ENCODE data around the gene CNNM4.

CNNM4 gene

GRCh38 chr2:96838345-96839292, 77.9 kb downstream of the CNNM4 start:
- DNase-seq = no peak

- DNase-seq = peak; percentile 73 to 75
Observed at GRCh38 chr2:96839293-96839874, 78.7 kb downstream of the CNNM4 start.

- DNase-seq = no peak
Observed at GRCh38 chr2:96839875-96840850, 79.5 kb downstream of the CNNM4 start.

- no peak for DNase-seq
Observed at GRCh38 chr2:96841701-96842495, 81.2 kb downstream of the CNNM4 start.

- no peak for DNase-seq
Observed at GRCh38 chr2:96842600-96842999, 81.9 kb downstream of the CNNM4 start.

- DNase-seq = no peak
Observed at GRCh38 chr2:96843538-96844268, 83.0 kb downstream of the CNNM4 start, which contains the start of gene ANKRD23. ANKRD23 (minus strand) TSS chr2:96844021; CDS start chr2:96843992, 29 bp downstream.

- no peak for DNase-seq
Observed at GRCh38 chr2:96844405-96844808, 83.7 kb downstream of the CNNM4 start.

- no peak for DNase-seq
Observed at GRCh38 chr2:96846825-96847224, 86.1 kb downstream of the CNNM4 start.

GRCh38 chr2:96847586-96847985, 86.9 kb downstream of the CNNM4 start:
- DNase-seq = no peak

- DNase-seq = no peak
Observed at GRCh38 chr2:96848264-96848663, 87.6 kb downstream of the CNNM4 start.

GRCh38 chr2:96852667-96853066, 92.0 kb downstream of the CNNM4 start:
- DNase-seq = no peak

GRCh38 chr2:96853321-96853720, 92.6 kb downstream of the CNNM4 start:
- DNase-seq = no peak

GRCh38 chr2:96856776-96857666, 96.3 kb downstream of the CNNM4 start:
- no peak for DNase-seq

- DNase-seq = peak; percentile 96 to 98
Observed at GRCh38 chr2:96857667-96858372, 97.1 kb downstream of the CNNM4 start, which contains the start of gene ANKRD39. ANKRD39 (minus strand) TSS chr2:96858016; CDS start chr2:96857987, 29 bp downstream.

- DNase-seq = no peak
Observed at GRCh38 chr2:96859099-96859649, 98.5 kb downstream of the CNNM4 start.

GRCh38 chr2:96859681-96860064, 99.0 kb downstream of the CNNM4 start:
- DNase-seq = no peak

- DNase-seq = peak; percentile 50 to 57
Observed at GRCh38 chr2:96860065-96861029, 99.6 kb downstream of the CNNM4 start.

GRCh38 chr2:96861074-96861473, 100.4 kb downstream of the CNNM4 start:
- DNase-seq = no peak
